Aorta (tissue), 5 donors: ENCODE data around the gene MRC2. TPM values are rescaled to one million over a fixed set of nuclear protein-coding genes. Genes with fewer than 3 reads are reported as not detected.

ENCODE experiments used
- ATAC-seq: fragments of 200-7000 bp; cut with Tn5 transposase; one replicate; pipeline ENCODE4 v1.9.1; 2022; ENCODE audit warnings: moderate library complexity; ENCODE audit not compliant: low FRiP score
- DNase-seq, 2 donors: peaks; one replicate each; pipeline ENCODE4 v3.0.0-alpha.2; 2020
- H3K27ac ChIP-seq, 2 donors: one replicate each; pipeline ENCODE4 v1.5.1; 2013; ENCODE audit warnings: low read length in 2 of 2, mild to moderate bottlenecking in 2 of 2, moderate library complexity in 2 of 2, control low read depth in 1 of 2, inconsistent platforms in 1 of 2, low read depth in 1 of 2
- H3K27me3 ChIP-seq, 2 donors: one replicate each; pipeline ENCODE4 v1.6.1; 2013; ENCODE audit warnings: control low read depth in 1 of 2, low read length in 1 of 2, mild to moderate bottlenecking in 1 of 2, moderate library complexity in 1 of 2; ENCODE audit not compliant: insufficient read depth in 2 of 2, control insufficient read depth in 1 of 2
- H3K36me3 ChIP-seq, 2 donors: one replicate each; pipeline ENCODE4 v1.6.1; 2013; ENCODE audit warnings: control low read depth in 1 of 2, low read length in 1 of 2, mild to moderate bottlenecking in 1 of 2; ENCODE audit not compliant: insufficient read depth in 2 of 2, control insufficient read depth in 1 of 2
- H3K4me1 ChIP-seq, 2 donors: one replicate each; pipeline ENCODE4 v1.6.1; 2013; ENCODE audit warnings: low read length in 2 of 2, control low read depth in 1 of 2, mild to moderate bottlenecking in 1 of 2, moderate library complexity in 1 of 2; ENCODE audit not compliant: insufficient read depth in 2 of 2, control insufficient read depth in 1 of 2
- H3K4me3 ChIP-seq, 2 donors: one replicate each; pipeline ENCODE4 v1.5.1; 2013; ENCODE audit warnings: low read length in 2 of 2, control low read depth in 1 of 2, mild to moderate bottlenecking in 1 of 2
- H3K9me3 ChIP-seq: one replicate; pipeline ENCODE4 v1.6.1; 2013; ENCODE audit warnings: mild to moderate bottlenecking, low read length; ENCODE audit not compliant: control insufficient read depth
- WGBS, 2 donors: extraction: QIAGEN DNeasy Blood & Tissue Kit; methylation state at CpG; one replicate each; pipeline ENCODE4 v1.1.7; 2013; 5-methylcytosine and 5-hydroxymethylcytosine counted together
- intact Hi-C, 2 donors: fragments of 100-400 bp; cut with DNase I; formaldehyde crosslinking; loops; one replicate each; pipeline versions ENCODE4 v1.14.2 to v1.15.0; 2022
- polyA plus RNA-seq, 2 donors: library from polyadenylated mRNA; stranded (reverse); fragments of 200-250 nt; gene quantifications; one replicate each; pipeline ENCODE4 v1.2.3, GENCODE V29; 2013
- total RNA-seq, 2 donors: library from RNA; stranded (reverse); fragmentation: NEBNext Ultra II Directional; extraction: Animal tissue kit (Norgen Biotek cat#: 25700); gene quantifications; one replicate each; pipeline ENCODE4 v1.2.1, GENCODE V29; 2021
- donor health status: healthy with polysubstance abuse.
- donor health status: Bipolar disorder and iron deficiency.
- donor health status: DM: no; HTN: no; CAD: no.
- donor health status: DM: no; HTN: no; CAD: no.
- donor health status: DM: yes; HTN: yes; CAD: no.

MRC2 gene
- total and polyA plus RNA-seq, 4 donors, result 15.3 to 232 (median 122) TPM

DNA sequence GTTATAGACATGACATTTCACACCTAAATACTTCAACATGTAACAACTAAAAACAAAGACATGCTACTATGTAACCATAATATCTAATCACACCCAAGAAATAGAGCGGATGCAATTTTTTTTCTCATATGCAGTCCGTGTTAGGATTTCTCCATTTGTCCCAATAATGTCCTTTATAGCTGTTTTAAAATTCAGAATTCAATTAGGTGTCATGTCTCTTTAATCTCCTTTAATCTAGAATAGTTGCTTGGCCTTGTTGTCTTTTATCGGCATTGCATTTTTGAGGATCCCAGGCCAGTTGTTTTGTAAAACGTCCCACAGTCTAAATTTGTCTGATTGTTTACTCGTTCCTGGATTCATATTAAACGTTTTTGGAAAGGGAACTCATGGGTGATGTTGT is 14.5 kb downstream of the MRC2 start:
- WGBS, 2 donors, result 63 to 65% methylated on average over 6 of the region's 6 CpGs
- intact Hi-C loops, result no loop called here
- no peak for ATAC-seq
- no peak for DNase-seq
- Histone ChIP-seq H3K27ac (no peak overlapping the region), H3K27me3 (no peaks in the 10 kb centered on the region), H3K9me3 (no peaks in the 10 kb centered on the region), H3K4me1 (no peaks in the 10 kb centered on the region), H3K4me3 (no peak overlapping the region), H3K36me3 (no peaks in the 10 kb centered on the region)

DNA sequence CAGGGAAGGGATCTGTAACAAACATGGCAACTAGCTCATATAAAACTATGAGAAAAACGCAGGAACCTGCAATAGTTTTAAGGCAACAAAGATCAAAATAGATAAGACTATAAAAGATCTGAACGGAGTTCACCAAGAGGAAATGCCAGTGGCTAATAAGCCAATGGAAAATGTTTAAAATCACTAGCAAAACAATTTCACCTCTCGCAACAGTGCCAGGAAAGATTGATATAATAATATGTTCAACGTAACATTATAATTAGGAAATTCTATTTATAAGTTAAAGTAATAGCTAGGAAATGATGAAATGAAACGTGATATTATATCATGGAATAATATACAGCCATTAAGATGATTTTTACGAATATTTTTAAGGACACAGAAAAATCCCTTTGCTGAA is 16.0 kb downstream of the MRC2 start:
- intact Hi-C loops, result no loop called here
- Histone ChIP-seq H3K27ac (no peak overlapping the region), H3K4me3 (no peak overlapping the region), H3K27me3 (no peaks in the 10 kb centered on the region), H3K36me3 (no peaks in the 10 kb centered on the region), H3K9me3 (no peaks in the 10 kb centered on the region), H3K4me1 (no peaks in the 10 kb centered on the region)
- no peak for DNase-seq
- WGBS, 2 donors, result 34 to 35% methylated on average over 6 of the region's 6 CpGs
- ATAC-seq, result no peak

DNA sequence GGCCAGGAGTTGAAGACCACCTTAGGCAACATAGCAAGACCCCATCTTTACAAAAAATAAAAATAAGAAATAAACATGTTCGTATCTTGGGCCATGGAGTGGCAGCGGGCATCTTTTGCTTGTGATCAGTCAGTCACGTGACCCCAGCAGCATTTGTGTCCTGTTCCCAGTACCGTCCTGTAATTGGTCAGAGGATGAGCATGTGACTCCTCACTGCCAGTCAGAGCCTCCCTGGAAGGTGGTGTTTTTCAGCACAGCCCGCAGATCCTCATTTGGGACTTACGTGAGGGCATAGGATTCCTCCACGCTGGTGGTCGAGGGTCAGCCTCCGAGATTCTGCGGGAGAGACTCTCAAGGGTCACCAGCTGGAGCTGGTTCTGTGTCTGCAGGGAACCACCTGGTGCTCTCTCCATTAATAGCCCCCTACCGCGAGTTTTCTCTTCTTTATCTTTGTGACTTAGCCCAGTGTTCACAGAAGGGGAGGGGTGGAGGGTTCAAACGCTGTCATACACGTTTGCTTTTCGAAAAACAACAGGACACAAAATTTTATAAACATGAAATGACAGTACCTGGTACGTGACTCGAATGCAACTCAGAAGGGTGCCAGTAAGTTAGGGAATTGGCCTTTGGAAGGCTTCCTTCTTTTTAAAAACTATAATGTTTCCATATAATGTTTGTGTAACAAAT is 17.2 kb downstream of the MRC2 start:
- Histone ChIP-seq H3K27ac (no peak overlapping the region), H3K27me3 (no peaks in the 10 kb centered on the region), H3K4me3 (no peak overlapping the region), H3K36me3 (no peaks in the 10 kb centered on the region), H3K9me3 (no peaks in the 10 kb centered on the region), H3K4me1 (no peaks in the 10 kb centered on the region)
- 76 to 79% methylated on average over 17 of the region's 17 CpGs for WGBS, 2 donors
- intact Hi-C loops, result no loop called here
- DNase-seq (no peak), ATAC-seq (no peak)

DNA sequence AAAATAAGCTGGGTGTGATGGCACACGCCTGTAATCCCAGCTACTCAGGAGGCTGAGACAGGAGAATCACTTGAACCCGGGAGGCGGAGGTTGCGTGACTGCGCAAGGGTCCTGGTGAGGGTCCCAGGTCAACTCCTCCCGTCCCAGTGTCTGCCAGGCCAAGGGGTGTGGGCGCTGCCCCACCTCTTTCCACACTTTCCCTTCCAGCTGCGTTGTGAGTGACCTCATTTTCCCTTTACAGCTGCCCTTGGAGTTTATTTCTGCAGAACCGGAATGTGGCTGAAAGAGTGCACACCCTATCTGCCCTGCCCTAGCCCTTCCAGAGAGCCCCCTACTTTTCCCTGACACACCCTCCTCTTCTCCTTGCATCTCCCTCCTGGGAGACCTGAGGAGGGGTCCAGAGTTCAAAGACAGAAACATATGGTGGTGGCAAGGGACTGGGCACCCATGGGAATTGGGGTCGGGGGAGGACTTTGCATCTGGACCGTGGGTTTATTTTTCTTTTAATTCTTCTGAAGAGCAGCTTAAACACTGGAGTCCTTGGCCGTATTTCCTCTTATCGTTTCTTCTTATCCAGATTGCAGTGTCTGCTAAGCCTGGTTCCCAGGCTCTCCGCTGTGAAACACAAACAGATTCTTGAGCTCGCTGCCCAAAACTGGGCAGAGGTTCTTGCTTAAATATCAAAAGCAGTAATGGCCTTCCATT is 20.9 kb downstream of the MRC2 start:
- Histone ChIP-seq H3K4me3 (no peak overlapping the region), H3K4me1 (no peaks in the 10 kb centered on the region), H3K27ac (peak overlapping the region; percentile 37 to 49), H3K36me3 (no peaks in the 10 kb centered on the region), H3K27me3 (no peaks in the 10 kb centered on the region), H3K9me3 (no peaks in the 10 kb centered on the region)
- DNase-seq, result peak in 1 of 2 donors; percentile 8
- WGBS, 2 donors, result 6 to 8% methylated on average over 15 of the region's 15 CpGs
- intact Hi-C loops, result no loop called here
- peak; percentile 4 for ATAC-seq

DNA sequence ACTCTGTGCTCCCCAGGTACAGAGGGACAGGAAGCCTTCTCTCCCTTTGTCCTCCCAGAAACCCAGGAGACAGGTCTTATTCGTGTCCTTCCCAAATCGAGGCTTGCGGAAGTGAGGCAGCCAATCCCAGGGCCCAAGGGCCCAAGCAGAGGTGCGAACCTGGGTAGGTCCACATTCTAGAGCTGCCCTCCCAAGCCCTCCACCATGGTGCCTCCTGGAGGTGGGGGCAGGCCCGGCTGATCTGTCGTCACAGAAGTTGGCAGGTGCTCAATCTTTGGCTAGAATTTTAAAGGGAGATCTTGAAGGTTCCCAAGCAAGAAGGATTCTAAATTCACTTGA is 21.5 kb downstream of the MRC2 start:
- intact Hi-C loops, result no loop called here
- WGBS, 2 donors, result 19 to 23% methylated on average over 6 of the region's 6 CpGs
- Histone ChIP-seq H3K9me3 (no peaks in the 10 kb centered on the region), H3K27me3 (no peaks in the 10 kb centered on the region), H3K27ac (peak overlapping the region; percentile 37 to 49), H3K36me3 (no peaks in the 10 kb centered on the region), H3K4me1 (no peaks in the 10 kb centered on the region), H3K4me3 (no peak overlapping the region)
- DNase-seq (peak in 1 of 2 donors; percentile 72), ATAC-seq (no peak)

DNA sequence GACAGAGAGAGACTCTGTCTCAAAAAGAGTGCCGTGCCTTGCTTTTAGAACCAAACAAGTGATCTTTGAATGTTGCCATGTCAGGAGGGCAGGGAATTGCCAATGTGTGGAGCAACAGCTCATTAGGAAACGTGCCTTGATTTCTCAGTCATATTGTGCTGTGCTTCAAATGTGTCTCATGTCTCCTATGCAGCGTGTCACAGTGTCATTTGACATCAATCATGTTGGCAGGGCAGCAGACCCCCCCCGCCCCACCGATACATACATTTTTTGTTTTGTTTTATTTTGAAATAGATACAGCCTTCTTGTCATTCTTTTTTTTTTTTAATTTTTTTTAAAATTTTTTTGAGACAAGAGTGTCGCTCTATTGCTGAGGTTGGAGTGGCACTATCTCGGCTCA is 22.1 kb downstream of the MRC2 start:
- peak overlapping the region in 1 of 2 donors; percentile 4 for H3K27ac ChIP-seq
- 70 to 80% methylated on average over 7 of the region's 7 CpGs for WGBS, 2 donors
- peak in 1 of 2 donors; percentile 13 for DNase-seq

DNA sequence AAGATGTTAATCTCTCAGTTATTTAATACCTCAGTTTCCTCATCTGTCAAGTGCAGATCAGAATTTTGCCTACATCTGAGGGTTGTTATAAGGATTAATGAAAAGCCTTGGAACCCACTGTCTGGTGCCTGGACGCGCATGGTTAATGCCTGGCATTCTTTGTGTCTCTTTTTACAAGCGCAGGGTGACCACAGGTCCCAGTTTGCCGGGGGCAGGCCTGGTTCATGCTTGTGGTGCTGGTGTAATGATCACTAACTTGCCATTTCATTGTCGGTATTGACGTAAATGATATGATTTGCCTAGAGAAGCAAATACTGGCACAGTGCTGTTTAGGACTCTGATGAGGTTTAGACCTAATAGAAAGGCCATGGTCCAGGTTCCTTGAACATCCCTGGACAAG is 23.1 kb downstream of the MRC2 start:
- 83% methylated on average over 6 of the region's 6 CpGs for WGBS, 2 donors
- intact Hi-C loops, result no loop called here
- no peak for ATAC-seq
- no peak overlapping the region for H3K4me3 ChIP-seq
- H3K4me1 ChIP-seq, result no peaks in the 10 kb centered on the region
- DNase-seq, result peak in 1 of 2 donors; percentile 14
- no peaks in the 10 kb centered on the region for H3K27me3 ChIP-seq
- no peak overlapping the region for H3K27ac ChIP-seq
- no peaks in the 10 kb centered on the region for H3K36me3 ChIP-seq
- no peaks in the 10 kb centered on the region for H3K9me3 ChIP-seq

More for the DNA sequence above, 22.1 kb downstream of the MRC2 start:
- no peak for ATAC-seq
- intact Hi-C loops, result no loop called here
- H3K27me3 ChIP-seq, result no peaks in the 10 kb centered on the region
- no peaks in the 10 kb centered on the region for H3K4me1 ChIP-seq
- no peaks in the 10 kb centered on the region for H3K36me3 ChIP-seq
- no peak overlapping the region for H3K4me3 ChIP-seq
- H3K9me3 ChIP-seq, result no peaks in the 10 kb centered on the region

DNA sequence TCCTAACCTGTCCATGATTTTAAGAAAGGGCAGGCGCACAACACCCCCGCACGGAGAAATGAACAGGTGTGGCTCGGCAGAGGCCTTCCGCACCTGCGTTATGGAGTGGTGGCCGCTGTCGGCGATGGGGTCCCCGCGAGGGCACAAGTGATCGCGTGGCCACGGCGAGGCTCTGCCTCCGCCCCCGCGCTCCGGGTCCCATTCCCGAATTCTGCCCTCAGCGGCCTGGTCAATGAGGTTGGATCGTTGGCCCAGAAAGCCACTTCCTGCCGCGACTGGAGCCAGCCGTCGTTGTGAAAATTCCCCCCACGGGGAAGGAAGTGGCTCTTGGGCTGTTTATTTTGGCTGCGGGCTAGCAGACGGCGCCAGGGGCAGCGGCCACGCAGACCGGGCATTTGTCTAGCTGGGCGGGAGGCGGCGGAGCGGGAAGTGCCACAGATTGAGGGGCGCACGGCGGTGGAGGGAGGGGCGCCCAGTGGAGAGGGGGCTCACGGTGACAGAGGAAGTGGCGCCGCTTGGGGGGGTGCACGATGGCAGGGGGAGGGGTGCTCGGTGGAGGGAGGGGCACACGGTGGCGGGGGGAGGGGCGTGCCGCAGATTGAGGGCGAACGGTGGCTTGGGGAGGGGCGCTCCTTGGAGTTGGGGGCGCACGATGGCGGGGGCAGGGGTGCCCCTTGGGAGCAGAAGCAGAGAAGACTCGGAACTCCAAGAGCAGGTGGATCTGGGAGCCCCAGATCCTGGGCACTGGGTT is 25.0 kb downstream of the MRC2 start:
- peak overlapping the region; percentile 9 to 24 for H3K4me3 ChIP-seq
- no peaks in the 10 kb centered on the region for H3K27me3 ChIP-seq
- H3K36me3 ChIP-seq, result no peaks in the 10 kb centered on the region
- H3K9me3 ChIP-seq, result no peaks in the 10 kb centered on the region
- WGBS, 2 donors, result 1 to 2% methylated on average over 45 to 57 of the region's 57 CpGs
- peak; percentile 90 to 93 for DNase-seq
- peak overlapping the region in 1 of 2 donors; percentile 19 for H3K27ac ChIP-seq
- no peaks in the 10 kb centered on the region for H3K4me1 ChIP-seq
- ATAC-seq, result peak; percentile 51
- intact Hi-C loops, result loop anchor here in 1 of 2 donors (2.0 kb wide), 1 partner anchor 24 kb away; no protein-coding TSS in a partner anchor
